DND-41 (cell line): Measurements from ENCODE around the gene HSPBAP1.

ENCODE experiments used
- CTCF ChIP-seq: IDR thresholded peaks from 2 replicates; pipeline ENCODE4 v1.5.1; 2012; ENCODE audit warnings: borderline replicate concordance, low read length, moderate library complexity, mild to moderate bottlenecking; ENCODE audit not compliant: poor library complexity, severe bottlenecking; ENCODE audit errors: extremely low read depth
- EZH2 ChIP-seq: IDR thresholded peaks from 3 replicates; pipeline ENCODE4 v1.6.1; 2012; ENCODE audit warnings: borderline replicate concordance, low read depth, mild to moderate bottlenecking, moderate library complexity, low read length, inconsistent platforms; ENCODE audit not compliant: severe bottlenecking

DNA sequence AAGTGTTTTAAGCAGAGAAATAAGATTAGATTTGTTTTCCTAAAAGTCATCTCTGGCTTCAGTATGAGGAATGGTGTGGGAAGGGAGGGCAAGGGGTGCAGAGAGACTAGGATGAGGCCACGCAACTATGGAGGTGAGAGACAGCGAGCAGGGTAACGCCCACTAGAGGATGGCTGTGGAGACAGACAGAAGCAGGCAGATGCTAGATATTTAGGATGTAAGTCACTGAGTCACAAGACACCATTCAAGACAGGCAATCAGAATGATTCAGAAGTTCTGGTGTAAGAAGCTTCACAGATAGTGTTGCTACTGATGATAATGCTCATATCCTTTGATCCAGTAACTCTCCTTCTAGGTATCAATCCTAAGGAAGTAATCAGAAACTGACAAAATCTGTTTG lies 19.1 kb downstream of the HSPBAP1 start:
- TF ChIP-seq CTCF (no peak), EZH2 (no peak)
